ENCODE measurements around the gene TNNT3. TPM values are rescaled to one million over a fixed set of nuclear protein-coding genes. Genes with fewer than 3 reads are reported as not detected.

TNNT3 gene
- total and polyA plus RNA-seq, 2 donors from 2014 or later: 0.60 TPM; not detected in 1

DNA sequence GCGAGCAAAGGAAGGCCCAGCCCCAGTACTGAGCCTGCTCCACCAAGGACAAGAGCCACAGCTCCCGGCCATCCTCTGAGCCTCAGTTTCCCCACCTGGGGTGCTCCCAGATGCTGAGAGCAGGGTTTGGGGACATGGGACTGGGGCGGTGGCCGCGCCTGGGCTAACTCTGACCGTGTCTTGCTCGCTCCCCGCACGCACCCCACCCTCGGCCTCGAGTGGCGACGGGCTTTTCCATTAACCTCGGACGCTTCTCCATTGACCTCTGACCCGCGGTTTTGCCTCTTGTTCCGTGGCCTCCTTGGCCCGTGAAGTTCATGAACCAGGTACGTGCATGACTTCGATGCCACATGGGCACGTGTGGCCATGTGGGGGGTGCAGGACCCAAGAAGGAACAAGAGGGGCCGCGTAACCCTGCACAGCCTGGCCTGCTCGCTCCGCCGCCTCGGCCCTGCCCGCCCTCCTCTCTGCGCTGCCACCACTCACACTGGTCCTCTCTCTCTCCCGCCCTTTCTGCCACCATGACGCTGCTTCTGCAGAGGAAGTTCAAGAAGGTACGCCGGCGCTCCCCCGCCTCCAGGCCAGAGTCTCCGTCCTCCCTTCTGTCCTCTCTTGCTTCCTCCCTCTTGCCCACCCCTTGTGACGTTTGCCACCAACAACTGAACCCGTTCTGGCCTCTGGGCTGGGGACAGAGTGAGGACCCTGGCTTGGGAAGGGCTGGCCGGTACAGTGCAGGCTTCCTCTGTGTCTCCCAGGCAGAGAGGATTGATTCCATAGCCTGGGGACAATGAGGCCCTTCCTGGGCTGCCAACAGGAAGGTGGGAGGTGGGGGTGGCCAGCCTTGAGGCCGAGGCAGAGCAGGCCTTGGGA, 6.9 kb downstream of the TNNT3 start:
- H3K9me3 ChIP-seq (ENCODE audit: control insufficient read depth in 2 of 3, insufficient read depth in 1 of 3, low read length in 3 of 3): no peaks in the 10 kb centered on the region
- peak in 4 of 5 donors; percentile 52 to 79 (median 56) for DNase-seq
- H3K9ac ChIP-seq (ENCODE audit: low read length in 3 of 3): no peak overlapping the region
- no peaks in the 10 kb centered on the region for H3K27me3 ChIP-seq (ENCODE audit: control insufficient read depth, insufficient read depth, low read length)
- H3K36me3 ChIP-seq (ENCODE audit: control insufficient read depth in 2 of 3, insufficient read depth in 3 of 3, low read length in 3 of 3): no peaks in the 10 kb centered on the region
- H3K27ac ChIP-seq (ENCODE audit: low read depth in 2 of 2, low read length in 2 of 2): no peak overlapping the region
- intact Hi-C loops (cut with DNase I): no loop called here
- no peak overlapping the region for H3K4me3 ChIP-seq (ENCODE audit: low read length in 3 of 3)
- TF ChIP-seq, protein P1, sequence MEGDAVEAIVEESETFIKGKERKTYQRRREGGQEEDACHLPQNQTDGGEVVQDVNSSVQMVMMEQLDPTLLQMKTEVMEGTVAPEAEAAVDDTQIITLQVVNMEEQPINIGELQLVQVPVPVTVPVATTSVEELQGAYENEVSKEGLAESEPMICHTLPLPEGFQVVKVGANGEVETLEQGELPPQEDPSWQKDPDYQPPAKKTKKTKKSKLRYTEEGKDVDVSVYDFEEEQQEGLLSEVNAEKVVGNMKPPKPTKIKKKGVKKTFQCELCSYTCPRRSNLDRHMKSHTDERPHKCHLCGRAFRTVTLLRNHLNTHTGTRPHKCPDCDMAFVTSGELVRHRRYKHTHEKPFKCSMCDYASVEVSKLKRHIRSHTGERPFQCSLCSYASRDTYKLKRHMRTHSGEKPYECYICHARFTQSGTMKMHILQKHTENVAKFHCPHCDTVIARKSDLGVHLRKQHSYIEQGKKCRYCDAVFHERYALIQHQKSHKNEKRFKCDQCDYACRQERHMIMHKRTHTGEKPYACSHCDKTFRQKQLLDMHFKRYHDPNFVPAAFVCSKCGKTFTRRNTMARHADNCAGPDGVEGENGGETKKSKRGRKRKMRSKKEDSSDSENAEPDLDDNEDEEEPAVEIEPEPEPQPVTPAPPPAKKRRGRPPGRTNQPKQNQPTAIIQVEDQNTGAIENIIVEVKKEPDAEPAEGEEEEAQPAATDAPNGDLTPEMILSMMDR (IDR thresholded peaks at IDR 0.05; ENCODE audit: borderline replicate concordance, extremely low read depth, insufficient read depth): no peak
- no peak for FAIRE-seq
- H3K4me1 ChIP-seq (ENCODE audit: control insufficient read depth in 2 of 3, insufficient read depth in 2 of 3, low read depth in 1 of 3, low read length in 3 of 3): no peaks in the 10 kb centered on the region

DNA sequence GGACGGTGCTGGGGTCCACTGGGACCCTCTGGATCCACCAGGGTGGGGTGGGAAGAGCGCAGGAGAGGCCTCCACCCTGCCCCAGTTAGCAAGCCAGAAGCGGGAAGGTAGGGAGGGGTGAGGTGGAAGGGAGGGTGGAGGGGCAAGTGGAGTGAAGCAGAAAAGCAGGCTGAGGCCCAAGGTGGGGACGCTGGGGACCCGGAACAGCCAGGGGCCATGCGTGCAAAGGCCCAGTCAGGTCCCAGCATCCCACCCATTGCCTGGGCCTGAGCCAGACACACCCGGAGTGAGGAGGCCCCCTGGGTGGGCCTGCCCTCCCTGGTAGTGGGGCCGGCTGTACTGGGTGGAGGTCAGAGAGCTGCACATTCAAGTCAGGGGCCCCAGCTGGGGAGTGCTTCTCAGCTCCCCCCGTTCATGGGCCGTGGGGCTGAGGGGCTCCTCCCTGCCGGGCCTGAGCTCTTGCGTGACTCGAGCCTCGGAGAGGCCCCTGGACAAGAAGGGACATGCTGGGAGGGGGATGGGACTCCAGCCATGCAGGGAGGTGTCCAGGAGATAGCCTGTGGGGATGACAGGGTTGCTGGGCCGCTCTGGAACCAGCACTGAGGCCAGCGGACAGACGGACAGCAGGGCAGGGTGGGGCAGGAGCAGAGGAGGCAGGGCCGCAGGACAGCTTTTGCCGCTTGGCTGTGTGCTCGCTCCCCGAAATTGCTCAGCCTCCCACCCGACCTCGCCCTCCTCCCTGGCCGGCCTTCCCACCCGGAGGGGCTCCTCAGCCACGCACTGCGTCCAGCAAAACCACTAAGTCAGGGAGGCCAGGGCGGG, 7.7 kb downstream of the TNNT3 start:
- Histone ChIP-seq H3K36me3 (ENCODE audit: control insufficient read depth in 2 of 3, insufficient read depth in 3 of 3, low read length in 3 of 3) (no peaks in the 10 kb centered on the region), H3K27ac (ENCODE audit: low read depth in 2 of 2, low read length in 2 of 2) (no peak overlapping the region), H3K4me1 (ENCODE audit: control insufficient read depth in 2 of 3, insufficient read depth in 2 of 3, low read depth in 1 of 3, low read length in 3 of 3) (no peaks in the 10 kb centered on the region), H3K9me3 (ENCODE audit: control insufficient read depth in 2 of 3, insufficient read depth in 1 of 3, low read length in 3 of 3) (no peaks in the 10 kb centered on the region), H3K27me3 (ENCODE audit: control insufficient read depth, insufficient read depth, low read length) (no peaks in the 10 kb centered on the region), H3K9ac (ENCODE audit: low read length in 3 of 3) (no peak overlapping the region), H3K4me3 (ENCODE audit: low read length in 3 of 3) (no peak overlapping the region)
- TF ChIP-seq, protein P1 (IDR thresholded peaks at IDR 0.05; ENCODE audit: borderline replicate concordance, extremely low read depth, insufficient read depth): no peak
- DNase-seq (peak; percentile 52 to 76 (median 75)), FAIRE-seq (no peak)
- intact Hi-C loops (cut with DNase I): no loop called here

DNA sequence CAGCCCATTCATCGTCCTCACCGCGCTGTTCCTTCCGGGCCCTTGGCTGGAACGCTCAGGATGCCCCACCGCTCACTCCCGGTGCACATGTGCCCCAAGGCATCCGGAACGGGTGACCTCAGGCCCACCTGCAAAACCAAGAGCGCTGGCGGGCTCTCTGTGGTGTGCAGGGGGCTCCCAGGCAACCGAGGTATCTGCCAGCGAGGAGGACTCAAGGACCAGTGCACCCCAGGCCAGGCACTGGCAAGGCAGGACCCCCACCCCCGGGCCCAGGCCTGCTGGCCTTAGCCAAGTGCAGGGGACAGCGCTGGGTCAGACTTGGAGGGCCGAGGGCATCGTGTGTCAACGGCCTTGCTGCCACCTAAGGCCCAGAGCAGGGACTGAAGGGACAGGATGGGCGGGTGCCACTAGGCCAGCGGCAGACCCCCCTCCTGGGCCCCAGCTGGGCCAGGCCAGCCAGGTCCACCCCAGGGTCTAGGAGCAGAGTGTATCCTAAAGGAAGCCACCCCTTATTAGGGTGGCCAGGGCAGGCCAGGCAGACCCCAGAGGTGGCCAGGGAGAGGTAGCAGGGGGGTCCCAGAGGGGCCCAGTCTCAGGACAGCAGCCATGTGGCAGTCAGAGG, 8.5 kb downstream of the TNNT3 start:
- H3K4me1 ChIP-seq (ENCODE audit: control insufficient read depth in 2 of 3, insufficient read depth in 2 of 3, low read depth in 1 of 3, low read length in 3 of 3): no peaks in the 10 kb centered on the region
- H3K9me3 ChIP-seq (ENCODE audit: control insufficient read depth in 2 of 3, insufficient read depth in 1 of 3, low read length in 3 of 3): no peaks in the 10 kb centered on the region
- intact Hi-C loops (cut with DNase I): no loop called here
- no peaks in the 10 kb centered on the region for H3K27me3 ChIP-seq (ENCODE audit: control insufficient read depth, insufficient read depth, low read length)
- TF ChIP-seq, protein P1 (IDR thresholded peaks at IDR 0.05; ENCODE audit: borderline replicate concordance, extremely low read depth, insufficient read depth): no peak
- DNase-seq (peak in 2 of 5 donors; percentile 63 to 68), FAIRE-seq (no peak)
- H3K27ac ChIP-seq (ENCODE audit: low read depth in 2 of 2, low read length in 2 of 2): no peak overlapping the region
- H3K36me3 ChIP-seq (ENCODE audit: control insufficient read depth in 2 of 3, insufficient read depth in 3 of 3, low read length in 3 of 3): no peaks in the 10 kb centered on the region
- H3K4me3 ChIP-seq (ENCODE audit: low read length in 3 of 3): no peak overlapping the region
- no peak overlapping the region for H3K9ac ChIP-seq (ENCODE audit: low read length in 3 of 3)

Data from kidney (tissue), 14 donors.